ENCODE measurements around the gene TDRD7. TPM values are rescaled to one million over a fixed set of nuclear protein-coding genes. Genes with fewer than 3 reads are reported as not detected.
A peak's percentile ranks its signal among the peaks of the same experiment; 100 is the strongest.

The TDRD7 gene
- total and polyA plus RNA-seq, 2 of the 13 experiments (the other 11 are each of a cell fraction or from before 2014, with no cell fraction given): 9.8 to 15.5 TPM

DNA sequence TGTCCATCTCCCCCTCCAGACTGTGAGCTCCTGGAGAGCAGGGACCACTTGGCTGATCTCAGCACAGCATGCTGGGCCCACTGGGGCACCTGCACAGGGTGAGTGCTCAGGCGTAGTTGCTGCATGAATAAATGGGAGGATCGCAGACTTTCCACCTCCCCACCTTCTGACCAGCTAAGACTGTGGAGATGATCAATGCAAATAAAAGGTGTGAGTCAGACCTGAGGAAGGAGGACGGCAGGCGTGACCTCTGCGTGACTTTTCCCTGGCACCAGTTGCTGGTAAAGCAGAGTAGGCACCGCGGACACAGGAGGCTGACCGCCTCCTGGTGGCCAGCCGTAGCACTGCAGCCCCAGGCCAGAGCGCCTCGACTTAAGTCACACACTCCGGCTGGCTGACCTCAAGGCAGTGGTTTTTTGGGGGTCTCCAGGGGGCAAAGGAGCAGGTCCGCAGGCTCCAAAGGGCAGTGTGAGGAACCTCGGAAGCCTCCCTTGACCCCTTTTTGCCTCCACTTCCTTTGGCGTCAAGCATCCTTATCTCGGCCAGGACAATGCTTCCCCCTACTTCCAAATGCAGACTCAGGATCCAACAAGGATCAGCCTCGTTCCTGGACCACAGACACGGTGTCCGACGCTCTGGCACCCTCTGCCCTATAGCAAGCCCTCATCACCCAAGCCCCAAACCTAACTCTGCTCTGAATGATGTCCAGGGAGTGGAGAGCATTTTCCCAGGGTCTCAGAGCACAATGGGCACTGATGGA lies 12.7 kb upstream of the TDRD7 start (continued):
- TF ChIP-seq, protein P1, sequence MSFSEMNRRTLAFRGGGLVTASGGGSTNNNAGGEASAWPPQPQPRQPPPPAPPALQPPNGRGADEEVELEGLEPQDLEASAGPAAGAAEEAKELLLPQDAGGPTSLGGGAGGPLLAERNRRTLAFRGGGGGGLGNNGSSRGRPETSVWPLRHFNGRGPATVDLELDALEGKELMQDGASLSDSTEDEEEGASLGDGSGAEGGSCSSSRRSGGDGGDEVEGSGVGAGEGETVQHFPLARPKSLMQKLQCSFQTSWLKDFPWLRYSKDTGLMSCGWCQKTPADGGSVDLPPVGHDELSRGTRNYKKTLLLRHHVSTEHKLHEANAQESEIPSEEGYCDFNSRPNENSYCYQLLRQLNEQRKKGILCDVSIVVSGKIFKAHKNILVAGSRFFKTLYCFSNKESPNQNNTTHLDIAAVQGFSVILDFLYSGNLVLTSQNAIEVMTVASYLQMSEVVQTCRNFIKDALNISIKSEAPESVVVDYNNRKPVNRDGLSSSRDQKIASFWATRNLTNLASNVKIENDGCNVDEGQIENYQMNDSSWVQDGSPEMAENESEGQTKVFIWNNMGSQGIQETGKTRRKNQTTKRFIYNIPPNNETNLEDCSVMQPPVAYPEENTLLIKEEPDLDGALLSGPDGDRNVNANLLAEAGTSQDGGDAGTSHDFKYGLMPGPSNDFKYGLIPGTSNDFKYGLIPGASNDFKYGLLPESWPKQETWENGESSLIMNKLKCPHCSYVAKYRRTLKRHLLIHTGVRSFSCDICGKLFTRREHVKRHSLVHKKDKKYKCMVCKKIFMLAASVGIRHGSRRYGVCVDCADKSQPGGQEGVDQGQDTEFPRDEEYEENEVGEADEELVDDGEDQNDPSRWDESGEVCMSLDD (CRISPR knock-in tag; IDR thresholded peaks at IDR 0.05; ENCODE audit: borderline replicate concordance): no peak
- TF ChIP-seq, protein P2, sequence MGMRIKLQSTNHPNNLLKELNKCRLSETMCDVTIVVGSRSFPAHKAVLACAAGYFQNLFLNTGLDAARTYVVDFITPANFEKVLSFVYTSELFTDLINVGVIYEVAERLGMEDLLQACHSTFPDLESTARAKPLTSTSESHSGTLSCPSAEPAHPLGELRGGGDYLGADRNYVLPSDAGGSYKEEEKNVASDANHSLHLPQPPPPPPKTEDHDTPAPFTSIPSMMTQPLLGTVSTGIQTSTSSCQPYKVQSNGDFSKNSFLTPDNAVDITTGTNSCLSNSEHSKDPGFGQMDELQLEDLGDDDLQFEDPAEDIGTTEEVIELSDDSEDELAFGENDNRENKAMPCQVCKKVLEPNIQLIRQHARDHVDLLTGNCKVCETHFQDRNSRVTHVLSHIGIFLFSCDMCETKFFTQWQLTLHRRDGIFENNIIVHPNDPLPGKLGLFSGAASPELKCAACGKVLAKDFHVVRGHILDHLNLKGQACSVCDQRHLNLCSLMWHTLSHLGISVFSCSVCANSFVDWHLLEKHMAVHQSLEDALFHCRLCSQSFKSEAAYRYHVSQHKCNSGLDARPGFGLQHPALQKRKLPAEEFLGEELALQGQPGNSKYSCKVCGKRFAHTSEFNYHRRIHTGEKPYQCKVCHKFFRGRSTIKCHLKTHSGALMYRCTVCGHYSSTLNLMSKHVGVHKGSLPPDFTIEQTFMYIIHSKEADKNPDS (CRISPR knock-in tag; IDR thresholded peaks at IDR 0.05): no peak
- TF ChIP-seq NCOR1 (IDR thresholded peaks at IDR 0.05; ENCODE audit: borderline replicate concordance, low read length) (no peak), NR2C2 (CRISPR knock-in tag; IDR thresholded peaks at IDR 0.05; ENCODE audit: borderline replicate concordance) (no peak), RBM39 (IDR thresholded peaks at IDR 0.05; ENCODE audit: low read depth, low read length, poor library complexity, severe bottlenecking) (no peak), ZFP1 (CRISPR knock-in tag; IDR thresholded peaks at IDR 0.05) (no peak), EZH2 (conservative IDR thresholded peaks at IDR 0.05; ENCODE audit: low read depth, low read length) (no peak), ZMYM3 (CRISPR knock-in tag; IDR thresholded peaks at IDR 0.05) (no peak), SIX4 (CRISPR knock-in tag; IDR thresholded peaks at IDR 0.05) (no peak), SOX6 (IDR thresholded peaks at IDR 0.05) (no peak), SOX6 (CRISPR knock-in tag; IDR thresholded peaks at IDR 0.05) (peak; percentile 44; the same call in 1 of the 2 replicates), HMG20B (CRISPR knock-in tag; conservative IDR thresholded peaks at IDR 0.05) (no peak), ZNF251 (CRISPR knock-in tag; IDR thresholded peaks at IDR 0.05) (no peak), ZNF207 (IDR thresholded peaks at IDR 0.05; ENCODE audit: borderline replicate concordance) (no peak)
- TF ChIP-seq, protein P3, sequence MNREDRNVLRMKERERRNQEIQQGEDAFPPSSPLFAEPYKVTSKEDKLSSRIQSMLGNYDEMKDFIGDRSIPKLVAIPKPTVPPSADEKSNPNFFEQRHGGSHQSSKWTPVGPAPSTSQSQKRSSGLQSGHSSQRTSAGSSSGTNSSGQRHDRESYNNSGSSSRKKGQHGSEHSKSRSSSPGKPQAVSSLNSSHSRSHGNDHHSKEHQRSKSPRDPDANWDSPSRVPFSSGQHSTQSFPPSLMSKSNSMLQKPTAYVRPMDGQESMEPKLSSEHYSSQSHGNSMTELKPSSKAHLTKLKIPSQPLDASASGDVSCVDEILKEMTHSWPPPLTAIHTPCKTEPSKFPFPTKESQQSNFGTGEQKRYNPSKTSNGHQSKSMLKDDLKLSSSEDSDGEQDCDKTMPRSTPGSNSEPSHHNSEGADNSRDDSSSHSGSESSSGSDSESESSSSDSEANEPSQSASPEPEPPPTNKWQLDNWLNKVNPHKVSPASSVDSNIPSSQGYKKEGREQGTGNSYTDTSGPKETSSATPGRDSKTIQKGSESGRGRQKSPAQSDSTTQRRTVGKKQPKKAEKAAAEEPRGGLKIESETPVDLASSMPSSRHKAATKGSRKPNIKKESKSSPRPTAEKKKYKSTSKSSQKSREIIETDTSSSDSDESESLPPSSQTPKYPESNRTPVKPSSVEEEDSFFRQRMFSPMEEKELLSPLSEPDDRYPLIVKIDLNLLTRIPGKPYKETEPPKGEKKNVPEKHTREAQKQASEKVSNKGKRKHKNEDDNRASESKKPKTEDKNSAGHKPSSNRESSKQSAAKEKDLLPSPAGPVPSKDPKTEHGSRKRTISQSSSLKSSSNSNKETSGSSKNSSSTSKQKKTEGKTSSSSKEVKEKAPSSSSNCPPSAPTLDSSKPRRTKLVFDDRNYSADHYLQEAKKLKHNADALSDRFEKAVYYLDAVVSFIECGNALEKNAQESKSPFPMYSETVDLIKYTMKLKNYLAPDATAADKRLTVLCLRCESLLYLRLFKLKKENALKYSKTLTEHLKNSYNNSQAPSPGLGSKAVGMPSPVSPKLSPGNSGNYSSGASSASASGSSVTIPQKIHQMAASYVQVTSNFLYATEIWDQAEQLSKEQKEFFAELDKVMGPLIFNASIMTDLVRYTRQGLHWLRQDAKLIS (CRISPR knock-in tag; IDR thresholded peaks at IDR 0.05): no peak
- TF ChIP-seq, protein P4, sequence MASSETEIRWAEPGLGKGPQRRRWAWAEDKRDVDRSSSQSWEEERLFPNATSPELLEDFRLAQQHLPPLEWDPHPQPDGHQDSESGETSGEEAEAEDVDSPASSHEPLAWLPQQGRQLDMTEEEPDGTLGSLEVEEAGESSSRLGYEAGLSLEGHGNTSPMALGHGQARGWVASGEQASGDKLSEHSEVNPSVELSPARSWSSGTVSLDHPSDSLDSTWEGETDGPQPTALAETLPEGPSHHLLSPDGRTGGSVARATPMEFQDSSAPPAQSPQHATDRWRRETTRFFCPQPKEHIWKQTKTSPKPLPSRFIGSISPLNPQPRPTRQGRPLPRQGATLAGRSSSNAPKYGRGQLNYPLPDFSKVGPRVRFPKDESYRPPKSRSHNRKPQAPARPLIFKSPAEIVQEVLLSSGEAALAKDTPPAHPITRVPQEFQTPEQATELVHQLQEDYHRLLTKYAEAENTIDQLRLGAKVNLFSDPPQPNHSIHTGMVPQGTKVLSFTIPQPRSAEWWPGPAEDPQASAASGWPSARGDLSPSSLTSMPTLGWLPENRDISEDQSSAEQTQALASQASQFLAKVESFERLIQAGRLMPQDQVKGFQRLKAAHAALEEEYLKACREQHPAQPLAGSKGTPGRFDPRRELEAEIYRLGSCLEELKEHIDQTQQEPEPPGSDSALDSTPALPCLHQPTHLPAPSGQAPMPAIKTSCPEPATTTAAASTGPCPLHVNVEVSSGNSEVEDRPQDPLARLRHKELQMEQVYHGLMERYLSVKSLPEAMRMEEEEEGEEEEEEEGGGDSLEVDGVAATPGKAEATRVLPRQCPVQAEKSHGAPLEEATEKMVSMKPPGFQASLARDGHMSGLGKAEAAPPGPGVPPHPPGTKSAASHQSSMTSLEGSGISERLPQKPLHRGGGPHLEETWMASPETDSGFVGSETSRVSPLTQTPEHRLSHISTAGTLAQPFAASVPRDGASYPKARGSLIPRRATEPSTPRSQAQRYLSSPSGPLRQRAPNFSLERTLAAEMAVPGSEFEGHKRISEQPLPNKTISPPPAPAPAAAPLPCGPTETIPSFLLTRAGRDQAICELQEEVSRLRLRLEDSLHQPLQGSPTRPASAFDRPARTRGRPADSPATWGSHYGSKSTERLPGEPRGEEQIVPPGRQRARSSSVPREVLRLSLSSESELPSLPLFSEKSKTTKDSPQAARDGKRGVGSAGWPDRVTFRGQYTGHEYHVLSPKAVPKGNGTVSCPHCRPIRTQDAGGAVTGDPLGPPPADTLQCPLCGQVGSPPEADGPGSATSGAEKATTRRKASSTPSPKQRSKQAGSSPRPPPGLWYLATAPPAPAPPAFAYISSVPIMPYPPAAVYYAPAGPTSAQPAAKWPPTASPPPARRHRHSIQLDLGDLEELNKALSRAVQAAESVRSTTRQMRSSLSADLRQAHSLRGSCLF (CRISPR knock-in tag; IDR thresholded peaks at IDR 0.05; ENCODE audit: borderline replicate concordance): no peak

Measured in HepG2 (cell line).